Measurements from ENCODE around the gene MRTFB. TPM values are rescaled to one million over a fixed set of nuclear protein-coding genes. Genes with fewer than 3 reads are reported as not detected.

The MRTFB gene
- total and polyA plus RNA-seq, 2 of the 13 experiments (the other 11 are each of a cell fraction or from before 2014, with no cell fraction given) = 11.4 to 14.0 TPM

DNA sequence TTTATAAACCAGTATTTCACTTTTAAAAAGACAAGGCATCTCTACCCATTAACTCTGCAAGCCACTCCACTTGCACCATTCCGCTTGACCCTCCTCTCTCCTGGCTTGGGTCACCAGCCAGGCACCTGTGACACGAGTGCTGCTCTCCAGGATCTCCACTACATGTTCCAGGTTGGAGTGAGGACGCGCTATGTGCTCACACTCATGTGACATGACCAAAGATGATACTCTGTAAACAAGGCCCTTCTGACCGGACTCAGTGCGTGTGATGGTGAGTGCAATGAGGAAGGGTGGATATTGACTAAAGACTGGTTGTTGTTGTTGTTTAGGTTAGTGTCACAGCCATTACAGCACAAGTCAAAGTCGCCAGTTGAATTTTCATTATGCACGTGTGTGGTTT is 192.7 kb downstream of the MRTFB start:
- ATAC-seq = no peak
- WGBS (ENCODE audit: low lambda C conversion rate) = 96% methylated on average over 8 of the region's 8 CpGs
- Histone ChIP-seq H3K9ac (ENCODE audit: insufficient read depth, low read depth, low read length) (no peak overlapping the region), H3K36me3 (replicated peaks in 1 of 2; ENCODE audit: control insufficient read depth in 1 of 2, insufficient read depth in 2 of 2, low read length in 2 of 2) (peaks cover 17 to 52% of the 10 kb centered on the region in 2 experiments), H3K27me3 (ENCODE audit: control insufficient read depth in 1 of 2, insufficient read depth in 2 of 2, low read length in 2 of 2) (no peaks in the 10 kb centered on the region), H3K4me1 (ENCODE audit: insufficient read depth, low read length) (no peaks in the 10 kb centered on the region), H3K79me2 (ENCODE audit: insufficient read depth, low read length) (no peaks in the 10 kb centered on the region), H4K20me1 (ENCODE audit: insufficient read depth, low read length) (no peaks in the 10 kb centered on the region), H2AFZ (ENCODE audit: low read length) (no peak overlapping the region), H3K4me2 (ENCODE audit: low read depth, low read length) (no peak overlapping the region), H3K27ac (ENCODE audit: extremely low read length, insufficient read depth, low read length) (no peak overlapping the region), H3K9me3 (ENCODE audit: low read length) (no peaks in the 10 kb centered on the region), H3K4me3 (replicated peaks in 1 of 3; ENCODE audit: insufficient read depth in 1 of 3, low read depth in 2 of 3, low read length in 3 of 3) (no peak overlapping the region)
- TF ChIP-seq RBM22 (optimal IDR thresholded peaks at IDR 0.05; ENCODE audit: low read length) (peak; percentile 31), PAWR (CRISPR knock-in tag; IDR thresholded peaks at IDR 0.05; ENCODE audit: borderline replicate concordance) (no peak)
- CTCF ChIA-PET (ENCODE audit: low intra/inter-chr PET ratio, low total read pairs) = no interaction called here
- POLR2A ChIA-PET = no interaction called here
- BruUV-seq (replicated peaks) = no TSS peak
- in situ Hi-C loops (cut with HindIII; ENCODE audit: extremely low pct_ligation_motif_present, low pct_unique_long_range_greater_than_20kb) (no loop called here), intact Hi-C loops (cut with micrococcal nuclease; ENCODE audit: unreplicated experiment) (no loop called here)
- no peak for FAIRE-seq
- no peak for DNase-seq (ENCODE audit: low spot score)

DNA sequence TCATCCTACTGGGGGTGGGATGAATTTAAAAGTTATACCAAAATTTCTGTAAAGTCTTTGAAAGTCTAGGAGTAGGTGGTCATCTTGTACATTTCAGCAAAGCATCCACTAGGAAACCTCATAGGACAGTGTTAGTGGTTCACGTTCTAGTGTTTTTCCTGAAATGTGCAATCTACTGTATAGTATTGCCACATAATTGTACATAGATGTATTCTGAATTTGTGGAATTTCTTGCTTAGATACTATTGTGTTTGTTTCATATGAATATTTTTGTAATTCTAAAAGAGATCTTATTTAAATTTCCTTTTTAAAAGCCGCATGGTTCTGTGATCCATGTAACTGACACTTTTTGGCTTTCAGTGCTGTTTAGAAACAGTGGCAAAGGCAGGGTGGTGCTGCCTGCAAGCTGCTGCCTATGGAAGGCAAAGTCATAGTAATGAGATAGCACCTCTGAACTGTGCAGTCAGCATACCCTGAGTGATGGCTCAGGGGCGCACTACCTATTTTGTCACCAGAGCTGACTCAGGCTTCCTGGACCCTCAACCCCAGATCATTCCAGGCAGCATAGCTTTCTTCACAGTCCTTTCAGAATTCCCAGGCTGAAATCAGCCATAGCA is 193.3 kb downstream of the MRTFB start:
- Histone ChIP-seq H2AFZ (ENCODE audit: low read length) (no peak overlapping the region), H3K4me2 (ENCODE audit: low read depth, low read length) (no peak overlapping the region), H3K79me2 (ENCODE audit: insufficient read depth, low read length) (no peaks in the 10 kb centered on the region), H3K4me1 (ENCODE audit: insufficient read depth, low read length) (no peaks in the 10 kb centered on the region), H3K36me3 (replicated peaks in 1 of 2; ENCODE audit: control insufficient read depth in 1 of 2, insufficient read depth in 2 of 2, low read length in 2 of 2) (peaks cover 16 to 46% of the 10 kb centered on the region in 2 experiments), H3K27ac (ENCODE audit: extremely low read length, insufficient read depth, low read length) (no peak overlapping the region), H3K9ac (ENCODE audit: insufficient read depth, low read depth, low read length) (no peak overlapping the region), H4K20me1 (ENCODE audit: insufficient read depth, low read length) (no peaks in the 10 kb centered on the region), H3K4me3 (replicated peaks in 1 of 3; ENCODE audit: insufficient read depth in 1 of 3, low read depth in 2 of 3, low read length in 3 of 3) (no peak overlapping the region), H3K27me3 (ENCODE audit: control insufficient read depth in 1 of 2, insufficient read depth in 2 of 2, low read length in 2 of 2) (no peaks in the 10 kb centered on the region), H3K9me3 (ENCODE audit: low read length) (no peaks in the 10 kb centered on the region)
- DNase-seq (ENCODE audit: low spot score) (no peak), FAIRE-seq (no peak), ATAC-seq (no peak)
- in situ Hi-C loops (cut with HindIII; ENCODE audit: extremely low pct_ligation_motif_present, low pct_unique_long_range_greater_than_20kb) = no loop called here
- intact Hi-C loops (cut with micrococcal nuclease; ENCODE audit: unreplicated experiment) = no loop called here
- BruUV-seq (replicated peaks) = no TSS peak
- WGBS (ENCODE audit: low lambda C conversion rate) = 95% methylated on average over 3 of the region's 3 CpGs
- TF ChIP-seq ZNF652 (CRISPR knock-in tag; IDR thresholded peaks at IDR 0.05; ENCODE audit: borderline replicate concordance, low read depth) (no peak), THYN1 (CRISPR knock-in tag; IDR thresholded peaks at IDR 0.05; ENCODE audit: borderline replicate concordance, low read depth) (no peak), SP1 (IDR thresholded peaks at IDR 0.05) (no peak), SP1 (CRISPR knock-in tag; IDR thresholded peaks at IDR 0.05) (no peak), CEBPB (IDR thresholded peaks at IDR 0.05; ENCODE audit: borderline replicate concordance, low read depth, low read length) (peak; percentile 68; the same call in 1 of the 2 replicates), FLYWCH1 (CRISPR knock-in tag; IDR thresholded peaks at IDR 0.05) (no peak)
- TF ChIP-seq, protein P1, sequence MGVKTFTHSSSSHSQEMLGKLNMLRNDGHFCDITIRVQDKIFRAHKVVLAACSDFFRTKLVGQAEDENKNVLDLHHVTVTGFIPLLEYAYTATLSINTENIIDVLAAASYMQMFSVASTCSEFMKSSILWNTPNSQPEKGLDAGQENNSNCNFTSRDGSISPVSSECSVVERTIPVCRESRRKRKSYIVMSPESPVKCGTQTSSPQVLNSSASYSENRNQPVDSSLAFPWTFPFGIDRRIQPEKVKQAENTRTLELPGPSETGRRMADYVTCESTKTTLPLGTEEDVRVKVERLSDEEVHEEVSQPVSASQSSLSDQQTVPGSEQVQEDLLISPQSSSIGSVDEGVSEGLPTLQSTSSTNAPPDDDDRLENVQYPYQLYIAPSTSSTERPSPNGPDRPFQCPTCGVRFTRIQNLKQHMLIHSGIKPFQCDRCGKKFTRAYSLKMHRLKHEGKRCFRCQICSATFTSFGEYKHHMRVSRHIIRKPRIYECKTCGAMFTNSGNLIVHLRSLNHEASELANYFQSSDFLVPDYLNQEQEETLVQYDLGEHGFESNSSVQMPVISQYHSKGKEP (CRISPR knock-in tag; IDR thresholded peaks at IDR 0.05) = no peak
- CTCF ChIA-PET (ENCODE audit: low intra/inter-chr PET ratio, low total read pairs) = no interaction called here
- POLR2A ChIA-PET = no interaction called here

Data from HepG2 (cell line).